ENCODE results near the gene SCARF2.

GRCh38 chr22:20455709-20456063, 18.1 kb upstream of the SCARF2 start:
- TF ChIP-seq CTCF (IDR thresholded peaks at IDR 0.05) (no peak), EP300 (IDR thresholded peaks at IDR 0.05; ENCODE audit: low read depth) (no peak), POLR2A (IDR thresholded peaks at IDR 0.05) (no peak)
